Measurements from ENCODE around the gene STUB1. TPM values are rescaled to one million over a fixed set of nuclear protein-coding genes. Genes with fewer than 3 reads are reported as not detected.
"Not testable (repeated sequence)": the region's sequence is repeated elsewhere in the genome, so short reads cannot be mapped to it uniquely, and the experiment has no call there.

The STUB1 gene
- total RNA-seq, 1 donor from 2014 or later = 49.1 TPM

- peak; percentile 65 for DNase-seq
These were observed 1.1 kb upstream of the STUB1 start for GRCh38 chr16:678858-679813.

GRCh38 chr16:680625-680945 is 375 bp downstream of the STUB1 start:
- DNase-seq = no peak

GRCh38 chr16:680967-681745 is 946 bp downstream of the STUB1 start:
- DNase-seq = no peak

GRCh38 chr16:681746-682427 is 1.7 kb downstream of the STUB1 start:
- no peak for DNase-seq

- DNase-seq = no peak
These were observed 2.5 kb downstream of the STUB1 start for GRCh38 chr16:682493-683395.

- no peak for DNase-seq
These were observed 3.3 kb downstream of the STUB1 start for GRCh38 chr16:683396-684070.

- DNase-seq = peak; percentile 93
These were observed 4.0 kb downstream of the STUB1 start, which contains the start of gene JMJD8 for GRCh38 chr16:684071-684794. TSS of gene JMJD8 (minus strand) at chr16:684334. CDS start at chr16:684319, 15 bp downstream.

GRCh38 chr16:684961-685696 is 4.9 kb downstream of the STUB1 start:
- DNase-seq = no peak

- DNase-seq = no peak
These were observed 5.8 kb downstream of the STUB1 start for GRCh38 chr16:685967-686366.

GRCh38 chr16:686459-687260 is 6.5 kb downstream of the STUB1 start:
- no peak for DNase-seq

- DNase-seq = no peak
These were observed 7.3 kb downstream of the STUB1 start for GRCh38 chr16:687499-687898.

- no peak for DNase-seq
These were observed 9.1 kb downstream of the STUB1 start for GRCh38 chr16:689175-689897.

GRCh38 chr16:691242-691641 is 11.0 kb downstream of the STUB1 start:
- DNase-seq = not testable (repeated sequence)

GRCh38 chr16:692356-693108 is 12.3 kb downstream of the STUB1 start:
- DNase-seq = no peak

GRCh38 chr16:693364-693763 is 13.2 kb downstream of the STUB1 start:
- no peak for DNase-seq

GRCh38 chr16:693766-694165 is 13.6 kb downstream of the STUB1 start:
- no peak for DNase-seq

- DNase-seq = no peak
These were observed 14.1 kb downstream of the STUB1 start for GRCh38 chr16:694187-694862.
